Liver (tissue), 9 donors: Measurements from ENCODE around the gene DUSP1. TPM values are rescaled to one million over a fixed set of nuclear protein-coding genes. Genes with fewer than 3 reads are reported as not detected.

ENCODE experiments used
- DNase-seq: peaks from one replicate; pipeline ENCODE4 v3.0.0-alpha.2; 2017; ENCODE audit warnings: low spot score
- H3K27ac ChIP-seq, 2 donors: one replicate each; pipeline ENCODE4 v1.7.0; 2013; ENCODE audit warnings: inconsistent platforms in 2 of 2, low read length in 2 of 2, control low read depth in 1 of 2, low read depth in 1 of 2, mild to moderate bottlenecking in 1 of 2
- H3K27me3 ChIP-seq, 4 donors: one replicate each; pipeline versions ENCODE4 v1.6.1 to v1.7.0; 2013; ENCODE audit warnings: low read length in 3 of 4, inconsistent platforms in 1 of 4, mild to moderate bottlenecking in 1 of 4, moderate library complexity in 1 of 4; ENCODE audit not compliant: control insufficient read depth in 4 of 4, insufficient read depth in 4 of 4
- H3K36me3 ChIP-seq, 4 donors: one replicate each; pipeline versions ENCODE4 v1.6.1 to v1.7.0; 2013; ENCODE audit warnings: low read length in 3 of 4, mild to moderate bottlenecking in 3 of 4, low read depth in 1 of 4, moderate library complexity in 1 of 4; ENCODE audit not compliant: control insufficient read depth in 4 of 4, insufficient read depth in 3 of 4
- H3K4me1 ChIP-seq, 4 donors: one replicate each; pipeline versions ENCODE4 v1.6.1 to v1.7.0; 2013; ENCODE audit warnings: low read length in 3 of 4, mild to moderate bottlenecking in 3 of 4, moderate library complexity in 1 of 4; ENCODE audit not compliant: control insufficient read depth in 4 of 4, insufficient read depth in 4 of 4
- H3K4me3 ChIP-seq, 3 donors: one replicate each; pipeline versions ENCODE4 v1.6.1 to v1.7.0; 2013; ENCODE audit warnings: low read length in 3 of 3, control low read depth in 1 of 3, low read depth in 1 of 3, mild to moderate bottlenecking in 1 of 3
- H3K9ac ChIP-seq, 2 donors: one replicate each; pipeline ENCODE4 v1.7.0; 2013; ENCODE audit warnings: low read length in 2 of 2, mild to moderate bottlenecking in 2 of 2, moderate library complexity in 2 of 2, control low read depth in 1 of 2, low read depth in 1 of 2
- H3K9me3 ChIP-seq, 4 donors: one replicate each; pipeline versions ENCODE4 v1.6.1 to v1.7.0; 2013; ENCODE audit warnings: low read length in 3 of 4; ENCODE audit not compliant: control insufficient read depth in 4 of 4
- EGR1 ChIP-seq, 2 donors: IDR thresholded peaks; 2 replicates each; pipeline ENCODE4 v1.6.1; 2016 to 2018; ENCODE audit warnings: antibody characterized with exemption in 2 of 2, low read depth in 2 of 2
- FOXA1 ChIP-seq: IDR thresholded peaks from 2 replicates; pipeline ENCODE4 v1.6.1; 2016; ENCODE audit warnings: antibody characterized with exemption
- FOXA2 ChIP-seq: IDR thresholded peaks from 2 replicates; pipeline ENCODE4 v1.6.1; 2016; ENCODE audit warnings: antibody characterized with exemption
- GABPA ChIP-seq, 2 donors: IDR thresholded peaks in 1 of 2; conservative IDR thresholded peaks in 1 of 2; 2 replicates each; pipeline ENCODE4 v1.6.1; 2016; ENCODE audit warnings: antibody characterized with exemption in 2 of 2, mild to moderate bottlenecking in 1 of 2, moderate library complexity in 1 of 2
- HNF4A ChIP-seq, 2 donors: conservative IDR thresholded peaks; 2 replicates each; pipeline ENCODE4 v1.6.1; 2016; ENCODE audit warnings: antibody characterized with exemption in 2 of 2, mild to moderate bottlenecking in 2 of 2
- HNF4G ChIP-seq: IDR thresholded peaks from 2 replicates; pipeline ENCODE4 v1.6.1; 2016; ENCODE audit warnings: antibody characterized with exemption
- JUND ChIP-seq, 2 donors: IDR thresholded peaks; 2 replicates each; pipeline ENCODE4 v1.6.1; 2016; ENCODE audit warnings: antibody characterized with exemption in 2 of 2
- NR2F2 ChIP-seq: IDR thresholded peaks from 2 replicates; pipeline ENCODE4 v1.6.1; 2016; ENCODE audit warnings: antibody characterized with exemption
- RAD21 ChIP-seq, 2 donors: IDR thresholded peaks; 2 replicates each; pipeline ENCODE4 v1.6.1; 2016; ENCODE audit warnings: antibody characterized with exemption in 2 of 2, mild to moderate bottlenecking in 2 of 2
- RXRA ChIP-seq, 2 donors: IDR thresholded peaks; 2 replicates each; pipeline ENCODE4 v1.6.1; 2017 to 2018; ENCODE audit warnings: antibody characterized with exemption in 2 of 2, mild to moderate bottlenecking in 1 of 2
- SP1 ChIP-seq: IDR thresholded peaks from 2 replicates; pipeline ENCODE4 v1.6.1; 2018; ENCODE audit warnings: antibody characterized with exemption, mild to moderate bottlenecking
- TAF1 ChIP-seq: conservative IDR thresholded peaks from 2 replicates; pipeline ENCODE4 v1.6.1; 2016; ENCODE audit warnings: antibody characterized with exemption, mild to moderate bottlenecking
- YY1 ChIP-seq: IDR thresholded peaks from 2 replicates; pipeline ENCODE4 v1.6.1; 2016; ENCODE audit warnings: antibody characterized with exemption, mild to moderate bottlenecking
- WGBS: extraction: QIAGEN DNeasy Blood & Tissue Kit; methylation state at CpG from one replicate; pipeline ENCODE4 v1.1.7; 2013; 5-methylcytosine and 5-hydroxymethylcytosine counted together
- polyA plus RNA-seq, 2 donors: library from polyadenylated mRNA; stranded (reverse) in 1 of 2; unstranded in 1 of 2; fragments of 200-250 nt in 1 of 2; fragments of >200 nt in 1 of 2; fragmentation: Nextera tagmentation in 1 of 2; extraction: Ambion mirVana in 1 of 2; gene quantifications; one replicate each; pipeline versions ENCODE4 v1.2.1 to v1.2.3, GENCODE V29; 2013 to 2015
- total RNA-seq, 2 donors: library from RNA; depleted of rRNA; stranded (reverse); fragments of >200 nt; gene quantifications; one replicate each; pipeline ENCODE4 v1.2.3, GENCODE V29; 2014
- TF ChIP-seq, protein P1 (sequence below): IDR thresholded peaks from 2 replicates; pipeline ENCODE4 v1.6.1; 2016; ENCODE audit warnings: antibody characterized with exemption
- TF ChIP-seq, protein P2 (sequence below): fragments of 150-350 bp; IDR thresholded peaks from 2 replicates; pipeline ENCODE4 v1.5.1; 2017; ENCODE audit warnings: improper control_type of control experiment, low read depth, low read length; ENCODE audit not compliant: missing input control
- TF ChIP-seq, protein P3 (sequence below): IDR thresholded peaks from 2 replicates; pipeline ENCODE4 v1.6.1; 2016; ENCODE audit warnings: antibody characterized with exemption
- TF ChIP-seq, protein P4 (sequence below): IDR thresholded peaks from 2 replicates; pipeline ENCODE4 v1.6.1; 2016; ENCODE audit warnings: antibody characterized with exemption, mild to moderate bottlenecking
- TF ChIP-seq, protein P5 (sequence below): IDR thresholded peaks from 2 replicates; pipeline ENCODE4 v1.6.1; 2016; ENCODE audit warnings: antibody characterized with exemption
- donor health status: healthy.
- donor health status: healthy.
- donor health status: healthy.
- donor health status: healthy.
- donor health status: healthy.

Gene DUSP1
- total and polyA plus RNA-seq, 4 donors: 53.2 to 237 (median 110) TPM

DNA sequence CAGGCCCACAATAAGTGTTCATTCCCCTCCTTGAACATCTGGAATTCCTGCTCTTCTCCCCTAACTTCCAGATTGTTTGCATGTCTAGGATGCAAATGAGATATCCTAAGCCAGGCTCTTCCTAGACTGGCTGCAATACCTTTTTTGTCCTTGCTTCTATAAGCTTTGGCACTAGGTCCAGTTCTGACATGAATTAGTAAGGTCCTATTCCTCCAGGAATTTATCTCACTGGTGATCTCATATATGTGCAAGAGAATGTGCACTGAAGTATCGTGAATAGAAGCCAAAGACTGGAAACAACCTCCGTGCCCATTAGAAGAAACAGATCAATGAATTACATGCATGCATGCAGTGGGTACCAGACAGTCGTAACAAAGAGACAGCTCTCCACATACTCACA is 25.2 kb downstream of the DUSP1 start:
- H3K4me3 ChIP-seq: no peak overlapping the region
- no peaks in the 10 kb centered on the region for H3K9me3 ChIP-seq
- no peak overlapping the region for H3K9ac ChIP-seq
- no peaks in the 10 kb centered on the region for H3K36me3 ChIP-seq
- H3K27me3 ChIP-seq: no peaks in the 10 kb centered on the region
- H3K27ac ChIP-seq: no peak overlapping the region
- DNase-seq: no peak
- WGBS: 87% methylated on average over 3 of the region's 3 CpGs
- no peaks in the 10 kb centered on the region for H3K4me1 ChIP-seq
- no peak for TF ChIP-seq GABPA (IDR thresholded peaks at IDR 0.05 in 1 of 2, conservative IDR thresholded peaks at IDR 0.05 in 1 of 2)
- no peak for TF ChIP-seq NR2F2
- TF ChIP-seq, protein P1, sequence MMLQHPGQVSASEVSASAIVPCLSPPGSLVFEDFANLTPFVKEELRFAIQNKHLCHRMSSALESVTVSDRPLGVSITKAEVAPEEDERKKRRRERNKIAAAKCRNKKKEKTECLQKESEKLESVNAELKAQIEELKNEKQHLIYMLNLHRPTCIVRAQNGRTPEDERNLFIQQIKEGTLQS: no peak
- no peak for TF ChIP-seq HNF4A (conservative IDR thresholded peaks at IDR 0.05)
- TF ChIP-seq RAD21 (IDR thresholded peaks at IDR 0.05): no peak
- no peak for TF ChIP-seq FOXA1
- TF ChIP-seq, protein P2, sequence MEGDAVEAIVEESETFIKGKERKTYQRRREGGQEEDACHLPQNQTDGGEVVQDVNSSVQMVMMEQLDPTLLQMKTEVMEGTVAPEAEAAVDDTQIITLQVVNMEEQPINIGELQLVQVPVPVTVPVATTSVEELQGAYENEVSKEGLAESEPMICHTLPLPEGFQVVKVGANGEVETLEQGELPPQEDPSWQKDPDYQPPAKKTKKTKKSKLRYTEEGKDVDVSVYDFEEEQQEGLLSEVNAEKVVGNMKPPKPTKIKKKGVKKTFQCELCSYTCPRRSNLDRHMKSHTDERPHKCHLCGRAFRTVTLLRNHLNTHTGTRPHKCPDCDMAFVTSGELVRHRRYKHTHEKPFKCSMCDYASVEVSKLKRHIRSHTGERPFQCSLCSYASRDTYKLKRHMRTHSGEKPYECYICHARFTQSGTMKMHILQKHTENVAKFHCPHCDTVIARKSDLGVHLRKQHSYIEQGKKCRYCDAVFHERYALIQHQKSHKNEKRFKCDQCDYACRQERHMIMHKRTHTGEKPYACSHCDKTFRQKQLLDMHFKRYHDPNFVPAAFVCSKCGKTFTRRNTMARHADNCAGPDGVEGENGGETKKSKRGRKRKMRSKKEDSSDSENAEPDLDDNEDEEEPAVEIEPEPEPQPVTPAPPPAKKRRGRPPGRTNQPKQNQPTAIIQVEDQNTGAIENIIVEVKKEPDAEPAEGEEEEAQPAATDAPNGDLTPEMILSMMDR: no peak
- TF ChIP-seq FOXA2: no peak
- no peak for TF ChIP-seq JUND (IDR thresholded peaks at IDR 0.05)
- TF ChIP-seq, protein P3, sequence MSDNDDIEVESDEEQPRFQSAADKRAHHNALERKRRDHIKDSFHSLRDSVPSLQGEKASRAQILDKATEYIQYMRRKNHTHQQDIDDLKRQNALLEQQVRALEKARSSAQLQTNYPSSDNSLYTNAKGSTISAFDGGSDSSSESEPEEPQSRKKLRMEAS: no peak
- TF ChIP-seq RXRA (IDR thresholded peaks at IDR 0.05): no peak
- no peak for TF ChIP-seq TAF1
- TF ChIP-seq, protein P4, sequence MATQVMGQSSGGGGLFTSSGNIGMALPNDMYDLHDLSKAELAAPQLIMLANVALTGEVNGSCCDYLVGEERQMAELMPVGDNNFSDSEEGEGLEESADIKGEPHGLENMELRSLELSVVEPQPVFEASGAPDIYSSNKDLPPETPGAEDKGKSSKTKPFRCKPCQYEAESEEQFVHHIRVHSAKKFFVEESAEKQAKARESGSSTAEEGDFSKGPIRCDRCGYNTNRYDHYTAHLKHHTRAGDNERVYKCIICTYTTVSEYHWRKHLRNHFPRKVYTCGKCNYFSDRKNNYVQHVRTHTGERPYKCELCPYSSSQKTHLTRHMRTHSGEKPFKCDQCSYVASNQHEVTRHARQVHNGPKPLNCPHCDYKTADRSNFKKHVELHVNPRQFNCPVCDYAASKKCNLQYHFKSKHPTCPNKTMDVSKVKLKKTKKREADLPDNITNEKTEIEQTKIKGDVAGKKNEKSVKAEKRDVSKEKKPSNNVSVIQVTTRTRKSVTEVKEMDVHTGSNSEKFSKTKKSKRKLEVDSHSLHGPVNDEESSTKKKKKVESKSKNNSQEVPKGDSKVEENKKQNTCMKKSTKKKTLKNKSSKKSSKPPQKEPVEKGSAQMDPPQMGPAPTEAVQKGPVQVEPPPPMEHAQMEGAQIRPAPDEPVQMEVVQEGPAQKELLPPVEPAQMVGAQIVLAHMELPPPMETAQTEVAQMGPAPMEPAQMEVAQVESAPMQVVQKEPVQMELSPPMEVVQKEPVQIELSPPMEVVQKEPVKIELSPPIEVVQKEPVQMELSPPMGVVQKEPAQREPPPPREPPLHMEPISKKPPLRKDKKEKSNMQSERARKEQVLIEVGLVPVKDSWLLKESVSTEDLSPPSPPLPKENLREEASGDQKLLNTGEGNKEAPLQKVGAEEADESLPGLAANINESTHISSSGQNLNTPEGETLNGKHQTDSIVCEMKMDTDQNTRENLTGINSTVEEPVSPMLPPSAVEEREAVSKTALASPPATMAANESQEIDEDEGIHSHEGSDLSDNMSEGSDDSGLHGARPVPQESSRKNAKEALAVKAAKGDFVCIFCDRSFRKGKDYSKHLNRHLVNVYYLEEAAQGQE: no peak
- TF ChIP-seq HNF4G: no peak
- no peak for TF ChIP-seq SP1
- TF ChIP-seq, protein P5, sequence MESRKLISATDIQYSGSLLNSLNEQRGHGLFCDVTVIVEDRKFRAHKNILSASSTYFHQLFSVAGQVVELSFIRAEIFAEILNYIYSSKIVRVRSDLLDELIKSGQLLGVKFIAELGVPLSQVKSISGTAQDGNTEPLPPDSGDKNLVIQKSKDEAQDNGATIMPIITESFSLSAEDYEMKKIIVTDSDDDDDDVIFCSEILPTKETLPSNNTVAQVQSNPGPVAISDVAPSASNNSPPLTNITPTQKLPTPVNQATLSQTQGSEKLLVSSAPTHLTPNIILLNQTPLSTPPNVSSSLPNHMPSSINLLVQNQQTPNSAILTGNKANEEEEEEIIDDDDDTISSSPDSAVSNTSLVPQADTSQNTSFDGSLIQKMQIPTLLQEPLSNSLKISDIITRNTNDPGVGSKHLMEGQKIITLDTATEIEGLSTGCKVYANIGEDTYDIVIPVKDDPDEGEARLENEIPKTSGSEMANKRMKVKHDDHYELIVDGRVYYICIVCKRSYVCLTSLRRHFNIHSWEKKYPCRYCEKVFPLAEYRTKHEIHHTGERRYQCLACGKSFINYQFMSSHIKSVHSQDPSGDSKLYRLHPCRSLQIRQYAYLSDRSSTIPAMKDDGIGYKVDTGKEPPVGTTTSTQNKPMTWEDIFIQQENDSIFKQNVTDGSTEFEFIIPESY: no peak
- no peak for TF ChIP-seq EGR1 (IDR thresholded peaks at IDR 0.05; ENCODE audit: low read depth in 2 of 2)
- TF ChIP-seq YY1: no peak
